GM23248 (cell line): ENCODE measurements around the gene PPP4R1.

ENCODE experiments used
- EZH2 ChIP-seq: fragments of 200-600 bp; sonication (generic); IDR thresholded peaks from 2 replicates; pipeline ENCODE4 v1.6.1; 2018; ENCODE audit warnings: antibody characterized with exemption, mild to moderate bottlenecking; ENCODE audit not compliant: insufficient read depth, poor library complexity, severe bottlenecking
- EZH2phosphoT487 ChIP-seq: fragments of 200-600 bp; sonication (generic); IDR thresholded peaks from 2 replicates; pipeline ENCODE4 v1.6.1; 2018; ENCODE audit warnings: antibody characterized with exemption, moderate library complexity, mild to moderate bottlenecking, low read depth; ENCODE audit not compliant: insufficient read depth

GRCh38 chr18:9647496-9648323 lies 33.4 kb upstream of the PPP4R1 start:
- no peak for TF ChIP-seq EZH2phosphoT487
- TF ChIP-seq EZH2: no peak
